ENCODE results near the gene LCE1C. TPM values are rescaled to one million over a fixed set of nuclear protein-coding genes. Genes with fewer than 3 reads are reported as not detected.

LCE1C gene, protein sequence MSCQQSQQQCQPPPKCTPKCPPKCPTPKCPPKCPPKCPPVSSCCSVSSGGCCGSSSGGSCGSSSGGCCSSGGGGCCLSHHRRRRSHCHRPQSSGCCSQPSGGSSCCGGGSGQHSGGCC
- total RNA-seq = not detected in 2 replicates

GRCh38 chr1:152806576-152806975 lies at the start of gene LCE1C:
Gene LCE1C, minus strand, starts transcription at chr1:152806651. Its CDS starts 1,173 bp downstream, at chr1:152805478.

GRCh38 chr1:152842556-152842955 lies 36.1 kb upstream of the LCE1C start, which contains the start of gene LCE6A:
Gene LCE6A, plus strand, starts transcription at chr1:152842856. Its CDS starts 665 bp downstream, at chr1:152843521.

DNA sequence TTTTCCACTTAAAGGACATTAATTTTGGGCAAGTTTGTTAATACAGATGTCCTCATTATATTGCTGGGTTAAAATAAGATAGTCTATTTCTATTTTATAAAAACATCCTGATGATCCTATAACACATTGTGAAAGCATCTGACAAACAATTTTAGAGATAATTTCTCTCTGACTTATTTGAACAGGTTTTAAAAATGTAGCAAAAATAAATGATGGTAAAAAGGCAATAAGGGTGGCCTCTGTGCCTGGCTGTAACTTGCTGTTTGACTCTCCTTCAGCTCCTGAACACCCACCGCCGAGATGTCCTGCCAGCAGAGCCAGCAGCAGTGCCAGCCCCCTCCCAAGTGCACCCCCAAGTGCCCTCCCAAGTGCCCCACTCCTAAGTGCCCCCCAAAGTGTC lies 20.7 kb upstream of the LCE1C start, which contains the start of gene LCE1A:
Gene LCE1A, plus strand, starts transcription at position 301 of the 400 bp plus-strand sequence. Its CDS starts 0 bp downstream, at position 301.

DNA sequence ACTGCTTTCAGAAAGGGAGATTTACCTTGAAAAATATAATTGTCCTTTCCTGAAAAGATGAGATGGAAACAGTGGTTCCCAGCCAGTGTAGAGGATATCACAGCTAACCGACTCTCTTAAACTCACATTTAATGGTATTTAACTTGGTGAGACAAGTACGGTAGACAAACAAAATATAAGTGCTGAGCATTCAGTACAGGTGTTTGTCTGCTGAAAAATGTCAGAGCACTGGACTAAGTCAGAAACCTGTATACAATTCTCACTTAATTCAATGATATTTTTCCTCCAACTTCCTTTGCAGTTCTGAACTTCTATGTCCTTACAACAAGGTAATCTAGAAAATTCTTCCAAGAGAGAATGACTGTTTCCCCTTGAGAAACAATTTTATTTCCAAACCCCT lies 5.2 kb upstream of the LCE1C start, which contains the start of gene LCE1B:
Gene LCE1B, plus strand, starts transcription at position 301 of the 400 bp plus-strand sequence. CDS start 476 bp downstream, outside the sequence.

DNA sequence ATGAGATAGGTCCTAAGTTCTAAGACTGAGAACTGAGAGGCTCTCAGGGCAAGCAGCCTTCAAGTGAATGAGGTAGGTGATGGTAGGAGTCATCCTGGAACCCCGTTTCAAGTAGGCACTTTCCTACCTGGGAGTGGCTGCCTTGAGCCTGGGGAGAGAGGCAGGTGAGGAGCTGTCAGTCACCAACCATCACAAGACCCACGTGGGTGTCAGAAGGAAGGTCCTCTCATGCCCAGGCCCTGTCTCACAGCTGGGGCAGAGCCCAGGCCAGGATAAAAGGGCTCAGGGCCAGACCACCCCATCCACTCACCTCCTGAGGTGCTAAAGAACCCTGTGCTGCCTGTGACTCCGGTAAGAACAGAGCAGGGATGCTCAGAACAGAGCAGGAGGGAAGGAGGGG lies 10.0 kb downstream of the LCE1C start, which contains the start of gene LCE1D:
Gene LCE1D, plus strand, starts transcription at position 301 of the 400 bp plus-strand sequence. CDS start 1,074 bp downstream, outside the sequence.

DNA sequence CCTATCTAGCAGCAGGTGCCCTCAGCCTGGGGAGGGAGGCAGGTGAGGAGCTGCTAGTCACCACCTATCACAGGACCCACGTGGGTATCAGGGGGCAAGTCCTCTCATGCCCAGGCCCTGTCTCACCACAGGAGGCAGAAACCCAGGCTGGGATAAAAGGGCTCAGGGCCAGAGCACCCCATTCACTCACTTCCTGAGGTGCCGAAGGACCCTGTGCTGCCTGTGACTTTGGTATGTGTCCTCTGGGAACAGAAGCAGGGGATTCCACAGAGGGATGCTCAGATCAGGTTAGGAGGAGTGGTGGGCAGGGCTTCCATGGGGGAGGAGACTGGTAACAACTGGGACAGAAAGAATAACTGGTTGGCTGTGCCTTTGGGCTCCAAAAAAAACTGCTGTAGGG lies 20.4 kb downstream of the LCE1C start, which contains the start of gene LCE1E:
Gene LCE1E, plus strand, starts transcription at position 181 of the 400 bp plus-strand sequence. CDS start 1,043 bp downstream, outside the sequence.

GRCh38 chr1:152774875-152775274 lies 31.6 kb downstream of the LCE1C start, which contains the start of gene LCE1F:
Gene LCE1F, plus strand, starts transcription at chr1:152775140. Its CDS starts 1,232 bp downstream, at chr1:152776372.

GRCh38 chr1:152757747-152758146 lies 48.7 kb downstream of the LCE1C start, which contains the start of gene KPRP:
Gene KPRP, plus strand, starts transcription at chr1:152758025. Its CDS starts 1,564 bp downstream, at chr1:152759589.

Other genes starting within 250 kb of the LCE1C start
- not detected in 2 replicates for gene LCE3E, start 239.9 kb downstream of the LCE1C start, total RNA-seq
- gene LCE3D, start 226.1 kb downstream of the LCE1C start, total RNA-seq = not detected in 2 replicates
- gene LCE3C, start 206.4 kb downstream of the LCE1C start, total RNA-seq = not detected in 2 replicates
- gene LCE3B, start 192.8 kb downstream of the LCE1C start, total RNA-seq = not detected in 2 replicates
- gene LCE3A, start 183.5 kb downstream of the LCE1C start, total RNA-seq = not detected in 2 replicates
- gene LCE2D, start 143.3 kb downstream of the LCE1C start, total RNA-seq = not detected in 2 replicates
- gene LCE2C, start 131.4 kb downstream of the LCE1C start, total RNA-seq = not detected in 2 replicates
- not detected in 2 replicates for gene LCE2B, start 120.5 kb downstream of the LCE1C start, total RNA-seq
- gene LCE2A, start 108.3 kb downstream of the LCE1C start, total RNA-seq = not detected in 2 replicates
- gene LCE4A, start 98.5 kb downstream of the LCE1C start, total RNA-seq = not detected in 2 replicates
- not detected in 2 replicates for gene KPRP, start 48.6 kb downstream of the LCE1C start, total RNA-seq
- gene LCE1F, start 31.5 kb downstream of the LCE1C start, total RNA-seq = not detected in 2 replicates
- gene LCE1E, start 20.4 kb downstream of the LCE1C start, total RNA-seq = not detected in 2 replicates
- not detected in 2 replicates for gene LCE1D, start 9.9 kb downstream of the LCE1C start, total RNA-seq
- not detected in 2 replicates for gene LCE1B, start 5.3 kb upstream of the LCE1C start, total RNA-seq
- not detected in 2 replicates for gene LCE1A, start 20.8 kb upstream of the LCE1C start, total RNA-seq
- not detected in 2 replicates for gene LCE6A, start 36.2 kb upstream of the LCE1C start, total RNA-seq
- not detected in 2 replicates for gene LCE7A, start 53.3 kb upstream of the LCE1C start, total RNA-seq
- gene SMCP, start 71.7 kb upstream of the LCE1C start, total RNA-seq = not detected in 2 replicates
- gene IVL, start 101.9 kb upstream of the LCE1C start, total RNA-seq = not detected in 2 replicates
- gene SPRR5, start 140.6 kb upstream of the LCE1C start, total RNA-seq = not detected in 2 replicates
- gene SPRR4, start 164.0 kb upstream of the LCE1C start, total RNA-seq = not detected in 2 replicates
- not detected in 2 replicates for gene SPRR1A, start 177.4 kb upstream of the LCE1C start, total RNA-seq
- not detected in 2 replicates for gene SPRR3, start 195.1 kb upstream of the LCE1C start, total RNA-seq
- not detected in 2 replicates for gene SPRR1B, start 224.6 kb upstream of the LCE1C start, total RNA-seq
- not detected in 2 replicates for gene SPRR2D, start 234.5 kb upstream of the LCE1C start, total RNA-seq

Measured in cardiac atrium fibroblast (primary cell).